K562 (cell line): ENCODE data around the gene MRPL27. TPM values are rescaled to one million over a fixed set of nuclear protein-coding genes. Genes with fewer than 3 reads are reported as not detected.

Experiments used
- ATAC-seq: fragments of 200-7000 bp; cut with Tn5 transposase; 3 replicates; pipeline ENCODE4 v1.9.1; 2020; ENCODE audit warnings: moderate library complexity
- BruUV-seq: library from RNA; stranded (reverse); fragments of 400-500 nt; replicated peaks from 2 replicates; lab custom pipeline; 2021; lab: Mats Ljungman, UMichigan
- CTCF ChIA-PET: fragments of 300-600 bp; formaldehyde crosslinking; extraction: SDS; loops from one replicate; lab custom pipeline; 2021; ENCODE audit warnings: low intra/inter-chr PET ratio; lab: Yijun Ruan, JAX
- POLR2A ChIA-PET: fragments of 300-600, 350-650 bp; sonication (Branson Sonifier 250); formaldehyde crosslinking; extraction: SDS; loops from one replicate; lab custom pipeline; 2021; ENCODE audit warnings: antibody characterized with exemption, inconsistent platforms; lab: Yijun Ruan, JAX
- DNase-seq, 4 experiments: peaks; one replicate each; pipeline versions ENCODE4 v3.0.0 to v3.0.0-alpha.2; 2011 to 2018; ENCODE audit warnings: low spot score in 3 of 4, mixed read lengths in 3 of 4; ENCODE audit errors: extremely low read depth in 1 of 4
- FAIRE-seq: peaks from 2 replicates; lab custom pipeline; 2011; peaks lifted over from hg19 to GRCh38; lab: Jason Lieb, UNC
- H2AFZ ChIP-seq: 2 replicates; pipeline ENCODE4 v1.6.0; 2011; ENCODE audit warnings: low read depth, low read length, control low read depth, inconsistent platforms
- H3K27ac ChIP-seq: fragments of 200-600 bp; 3 replicates; pipeline ENCODE4 v1.8.0; 2011; ENCODE audit warnings: low read depth, mild to moderate bottlenecking, control low read depth, inconsistent platforms, low read length, moderate library complexity, mixed read lengths; ENCODE audit errors: extremely low read depth
- H3K27me3 ChIP-seq, 2 experiments: fragments of 300-600 bp in 1 of 2; 2 replicates in 1 of 2; 3 replicates in 1 of 2; pipeline versions ENCODE4 v1.6.0 to v1.8.0; 2011; ENCODE audit warnings: inconsistent platforms in 2 of 2, low read length in 2 of 2, mild to moderate bottlenecking in 1 of 2, mixed read lengths in 1 of 2, moderate library complexity in 1 of 2; ENCODE audit not compliant: control insufficient read depth in 2 of 2, insufficient read depth in 2 of 2
- H3K36me3 ChIP-seq: fragments of 300-600 bp; 3 replicates; pipeline ENCODE4 v1.8.0; 2011; ENCODE audit warnings: mild to moderate bottlenecking, low read length, inconsistent platforms; ENCODE audit not compliant: control insufficient read depth, insufficient read depth
- H3K4me1 ChIP-seq, 2 experiments: fragments of 200-600 bp in 1 of 2; replicated peaks in 1 of 2; 2 replicates in 1 of 2; 3 replicates in 1 of 2; pipeline versions ENCODE4 v1.5.1 to v1.8.0; 2011; ENCODE audit warnings: inconsistent platforms in 2 of 2, low read length in 2 of 2, mild to moderate bottlenecking in 1 of 2, mixed read lengths in 1 of 2, moderate library complexity in 1 of 2; ENCODE audit not compliant: control insufficient read depth in 2 of 2, insufficient read depth in 2 of 2
- H3K4me2 ChIP-seq: 2 replicates; pipeline ENCODE4 v1.6.1; 2011; ENCODE audit warnings: low read length, control low read depth, inconsistent platforms, mixed read lengths; ENCODE audit not compliant: insufficient read depth
- H3K4me3 ChIP-seq: fragments of 200-600 bp; sonication (generic), shearing (Covaris generic); 2 replicates; pipeline ENCODE4 v1.5.1; 2016; ENCODE audit warnings: control low read depth, inconsistent platforms
- H3K79me2 ChIP-seq: fragments of 200-600 bp; 3 replicates; pipeline ENCODE4 v1.8.0; 2011; ENCODE audit warnings: low read length, inconsistent platforms; ENCODE audit not compliant: control insufficient read depth, insufficient read depth
- H3K9ac ChIP-seq, 2 experiments: 2 replicates each; pipeline versions ENCODE4 v1.6.0 to v1.6.1; 2011; ENCODE audit warnings: low read depth in 2 of 2, low read length in 2 of 2, control low read depth in 1 of 2, inconsistent platforms in 1 of 2, mild to moderate bottlenecking in 1 of 2, mixed read lengths in 1 of 2; ENCODE audit not compliant: insufficient read depth in 1 of 2
- H3K9me1 ChIP-seq: one replicate; pipeline ENCODE4 v1.6.0; 2011; ENCODE audit warnings: inconsistent platforms, mild to moderate bottlenecking, low read length, moderate library complexity; ENCODE audit not compliant: control insufficient read depth, insufficient read depth
- H3K9me3 ChIP-seq: replicated peaks from 2 replicates; pipeline ENCODE4 v1.5.1; 2011; ENCODE audit warnings: low read depth, low read length, inconsistent platforms; ENCODE audit not compliant: control insufficient read depth, insufficient read depth
- H4K20me1 ChIP-seq: replicated peaks from 2 replicates; pipeline ENCODE4 v1.6.1; 2011; ENCODE audit warnings: low read length, inconsistent platforms, mixed read lengths; ENCODE audit not compliant: control insufficient read depth, insufficient read depth
- CBX1 ChIP-seq: sonication (generic); IDR thresholded peaks from 2 replicates; pipeline ENCODE4 v1.6.1; 2016; ENCODE audit warnings: antibody characterized with exemption, low read depth, mild to moderate bottlenecking
- GABPB2 ChIP-seq: fragments of 250-450 bp; sonication (Bioruptor Pico); conservative IDR thresholded peaks from 2 replicates; pipeline ENCODE4 v1.5.1; 2021; ENCODE audit warnings: mild to moderate bottlenecking
- WGBS: fragments of 100-300 bp; shearing (Covaris generic); methylation state at CpG from one replicate; pipeline ENCODE4 v1.1.6; 2016; ENCODE audit warnings: low coverage, mixed read lengths; ENCODE audit not compliant: insufficient coverage; ENCODE audit errors: missing lambda C conversion rate; 5-methylcytosine and 5-hydroxymethylcytosine counted together
- in situ Hi-C: fragments of 300-500 bp; cut with MboI; formaldehyde crosslinking; loops from 4 replicates; pipeline ENCODE4 v1.15.0; 2018; ENCODE audit warnings: inconsistent platforms, mixed read lengths
- intact Hi-C: fragments of 100-400 bp; cut with micrococcal nuclease; formaldehyde crosslinking; loops from 2 replicates; pipeline ENCODE4 v1.14.2; 2022
- polyA plus RNA-seq, 8 experiments: library from polyadenylated mRNA; depleted of rRNA in 4 of 8; stranded (reverse) in 5 of 8; unstranded in 3 of 8; fragments of >200 nt; fragmentation: Nextera tagmentation in 2 of 8; fragmentation: Illumina TruSeq in 1 of 8; extraction: Ambion mirVana in 2 of 8; extraction: Trizol in 1 of 8; gene quantifications; 2 replicates each; pipeline versions ENCODE4 v1.2.1 to v1.2.3, GENCODE V29; 2011 to 2014; ENCODE audit warnings: inconsistent platforms in 1 of 8, missing spikeins in 1 of 8
- total RNA-seq, 7 experiments: library from RNA; depleted of rRNA in 6 of 7; stranded (reverse); fragments of >200 nt in 6 of 7; fragmentation: Illumina TruSeq in 2 of 7; extraction: Trizol in 2 of 7; gene quantifications; 2 replicates each; pipeline versions ENCODE4 v1.2.1 to v1.2.3, GENCODE V29; 2011 to 2021; ENCODE audit warnings: low replicate concordance in 1 of 7
- TF ChIP-seq, protein P1 (sequence below): fragments of 250-450 bp; sonication (Bioruptor Pico); IDR thresholded peaks from 2 replicates; pipeline ENCODE4 v1.4.0; 2020
- TF ChIP-seq, protein P2 (sequence below): fragments of 450-650 bp; IDR thresholded peaks from 2 replicates; pipeline ENCODE4 v1.6.1; 2017; ENCODE audit warnings: antibody characterized with exemption

The MRPL27 gene
- total and polyA plus RNA-seq, 9 of the 15 experiments (the other 6 are each of a cell fraction or from before 2014, with no cell fraction given) = 96.3 to 401 (median 142) TPM

- ChIA-PET POLR2A (no interaction called here), CTCF (interaction anchor here (0.6 kb wide), 1 partner anchor 1163 kb away, joined by 3 read pairs; no protein-coding TSS in a partner anchor)
- Histone ChIP-seq H3K9me3 (no peaks in the 10 kb centered on the region), H2AFZ (no peak overlapping the region), H3K4me2 (no peak overlapping the region), H3K79me2 (no peaks in the 10 kb centered on the region), H4K20me1 (0 out of 2 replicates have a peak, but pooled peaks cover 3% of the 10 kb centered on the region), H3K9me1 (no peaks in the 10 kb centered on the region), H3K9ac (no peak overlapping the region), H3K36me3 (no peaks in the 10 kb centered on the region)
- intact Hi-C loops (no loop called here), in situ Hi-C loops (no loop called here)
- FAIRE-seq = no peak
- DNase-seq = no peak
- WGBS = 29% methylated on average over 3 of the region's 3 CpGs
- TF ChIP-seq GABPB2 (no peak), CBX1 (no peak)
- TF ChIP-seq, protein P1, sequence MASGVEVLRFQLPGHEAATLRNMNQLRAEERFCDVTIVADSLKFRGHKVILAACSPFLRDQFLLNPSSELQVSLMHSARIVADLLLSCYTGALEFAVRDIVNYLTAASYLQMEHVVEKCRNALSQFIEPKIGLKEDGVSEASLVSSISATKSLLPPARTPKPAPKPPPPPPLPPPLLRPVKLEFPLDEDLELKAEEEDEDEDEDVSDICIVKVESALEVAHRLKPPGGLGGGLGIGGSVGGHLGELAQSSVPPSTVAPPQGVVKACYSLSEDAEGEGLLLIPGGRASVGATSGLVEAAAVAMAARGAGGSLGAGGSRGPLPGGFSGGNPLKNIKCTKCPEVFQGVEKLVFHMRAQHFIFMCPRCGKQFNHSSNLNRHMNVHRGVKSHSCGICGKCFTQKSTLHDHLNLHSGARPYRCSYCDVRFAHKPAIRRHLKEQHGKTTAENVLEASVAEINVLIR (CRISPR knock-in tag) = no peak
- TF ChIP-seq, protein P2, sequence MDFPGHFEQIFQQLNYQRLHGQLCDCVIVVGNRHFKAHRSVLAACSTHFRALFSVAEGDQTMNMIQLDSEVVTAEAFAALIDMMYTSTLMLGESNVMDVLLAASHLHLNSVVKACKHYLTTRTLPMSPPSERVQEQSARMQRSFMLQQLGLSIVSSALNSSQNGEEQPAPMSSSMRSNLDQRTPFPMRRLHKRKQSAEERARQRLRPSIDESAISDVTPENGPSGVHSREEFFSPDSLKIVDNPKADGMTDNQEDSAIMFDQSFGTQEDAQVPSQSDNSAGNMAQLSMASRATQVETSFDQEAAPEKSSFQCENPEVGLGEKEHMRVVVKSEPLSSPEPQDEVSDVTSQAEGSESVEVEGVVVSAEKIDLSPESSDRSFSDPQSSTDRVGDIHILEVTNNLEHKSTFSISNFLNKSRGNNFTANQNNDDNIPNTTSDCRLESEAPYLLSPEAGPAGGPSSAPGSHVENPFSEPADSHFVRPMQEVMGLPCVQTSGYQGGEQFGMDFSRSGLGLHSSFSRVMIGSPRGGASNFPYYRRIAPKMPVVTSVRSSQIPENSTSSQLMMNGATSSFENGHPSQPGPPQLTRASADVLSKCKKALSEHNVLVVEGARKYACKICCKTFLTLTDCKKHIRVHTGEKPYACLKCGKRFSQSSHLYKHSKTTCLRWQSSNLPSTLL = no peak
- TF ChIP-seq, all 486 proteins: peak for 0
- ATAC-seq = no peak
- Histone ChIP-seq H3K27ac (no peak overlapping the region), H3K4me1 (no peaks in the 10 kb centered on the region), H3K27me3 (no peaks in the 10 kb centered on the region), H3K4me3 (no peak overlapping the region)
- BruUV-seq = no TSS peak
Observed at GRCh38 chr17:50414808-50415207, 41.8 kb upstream of the MRPL27 start.
